H1 (cell line): ENCODE measurements around the gene RBM14. TPM values are rescaled to one million over a fixed set of nuclear protein-coding genes. Genes with fewer than 3 reads are reported as not detected.

ENCODE experiments used
- CTCF ChIA-PET: fragments of 300-600 bp; sonication (Branson Sonifier 250); formaldehyde crosslinking; loops from one replicate; lab custom pipeline; 2021; ENCODE audit not compliant: partially characterized antibody; lab: Charles Lee
- POLR2A ChIA-PET: fragments of 300-600 bp; sonication (Branson Sonifier 250); formaldehyde crosslinking; loops from one replicate; lab custom pipeline; 2021; ENCODE audit warnings: inconsistent platforms; ENCODE audit not compliant: partially characterized antibody; lab: Charles Lee
- DNase-seq, 2 experiments: peaks; one replicate each; pipeline versions ENCODE4 v3.0.0 to v3.0.0-alpha.2; 2010 to 2022; ENCODE audit warnings: low spot score in 2 of 2, low read depth in 1 of 2, mixed read lengths in 1 of 2
- FAIRE-seq: peaks from 2 replicates; lab custom pipeline; 2011; peaks lifted over from hg19 to GRCh38; lab: Jason Lieb, UNC
- H2AFZ ChIP-seq: 2 replicates; pipeline ENCODE4 v1.8.1; 2012; ENCODE audit warnings: low read length, inconsistent platforms
- H2AK5ac ChIP-seq: 2 replicates; pipeline ENCODE4 v1.6.1; 2013; ENCODE audit warnings: low read depth, low read length
- H2BK120ac ChIP-seq: replicated peaks from 2 replicates; pipeline ENCODE3; 2013; ENCODE audit warnings: low read depth, low read length, inconsistent platforms
- H2BK12ac ChIP-seq: 2 replicates; pipeline ENCODE4 v1.6.1; 2013; ENCODE audit warnings: low read depth, low read length
- H2BK15ac ChIP-seq: 2 replicates; pipeline ENCODE4 v1.6.1; 2013; ENCODE audit warnings: low read length
- H2BK20ac ChIP-seq: 2 replicates; pipeline ENCODE4 v1.6.1; 2013; ENCODE audit warnings: low read length
- H2BK5ac ChIP-seq: 2 replicates; pipeline ENCODE4 v1.6.1; 2013; ENCODE audit warnings: low read depth, low read length
- H3K14ac ChIP-seq: 2 replicates; pipeline ENCODE4 v1.6.1; 2013; ENCODE audit warnings: inconsistent platforms; ENCODE audit not compliant: insufficient read length
- H3K18ac ChIP-seq: 2 replicates; pipeline ENCODE4 v1.6.1; 2013; ENCODE audit warnings: low read length; ENCODE audit errors: extremely low read depth
- H3K23ac ChIP-seq: 2 replicates; pipeline ENCODE4 v1.6.1; 2013; ENCODE audit warnings: inconsistent platforms; ENCODE audit not compliant: insufficient read length
- H3K23me2 ChIP-seq: 2 replicates; pipeline ENCODE4 v1.6.1; 2013; ENCODE audit warnings: low read depth, low read length
- H3K27ac ChIP-seq: 2 replicates; pipeline ENCODE4 v1.6.1; 2011; ENCODE audit warnings: low read depth, low read length, inconsistent platforms
- H3K27me3 ChIP-seq, 4 experiments: replicated peaks in 1 of 4; 1 replicate in 1 of 4; 2 replicates in 3 of 4; pipeline versions ENCODE4 v1.6.1 to v1.8.1; 2011 to 2013; ENCODE audit warnings: low read length in 3 of 4, mild to moderate bottlenecking in 3 of 4, inconsistent platforms in 2 of 4, mixed read lengths in 2 of 4, moderate library complexity in 1 of 4; ENCODE audit not compliant: control insufficient read depth in 3 of 4, insufficient read depth in 3 of 4; ENCODE audit errors: extremely low read depth in 1 of 4
- H3K36me3 ChIP-seq, 4 experiments: 2 replicates each; pipeline versions ENCODE4 v1.6.1 to v1.8.1; 2011 to 2013; ENCODE audit warnings: mild to moderate bottlenecking in 4 of 4, low read length in 3 of 4, moderate library complexity in 2 of 4, control low read depth in 1 of 4, inconsistent platforms in 1 of 4; ENCODE audit not compliant: insufficient read depth in 4 of 4, control insufficient read depth in 2 of 4
- H3K4ac ChIP-seq: replicated peaks from 2 replicates; pipeline ENCODE3; 2013; ENCODE audit warnings: low read length, low read depth, mixed read lengths, inconsistent platforms; ENCODE audit not compliant: insufficient read length
- H3K4me1 ChIP-seq, 4 experiments: replicated peaks in 1 of 4; 1 replicate in 1 of 4; 2 replicates in 3 of 4; pipeline versions ENCODE4 v1.6.1 to v1.8.1; 2011 to 2013; ENCODE audit warnings: low read length in 3 of 4, inconsistent platforms in 2 of 4, mixed read lengths in 1 of 4; ENCODE audit not compliant: insufficient read depth in 4 of 4, control insufficient read depth in 3 of 4
- H3K4me2 ChIP-seq, 2 experiments: 2 replicates each; pipeline versions ENCODE4 v1.6.1 to v1.8.1; 2011 to 2013; ENCODE audit warnings: low read depth in 2 of 2, low read length in 2 of 2, control low read depth in 1 of 2, inconsistent platforms in 1 of 2, mild to moderate bottlenecking in 1 of 2; ENCODE audit not compliant: insufficient read depth in 1 of 2
- H3K4me3 ChIP-seq, 4 experiments: fragments of 200-600, 300-600 bp in 1 of 4; sonication (generic), shearing (Covaris generic), sonication (Bioruptor Twin) in 1 of 4; 2 replicates each; pipeline versions ENCODE4 v1.5.1 to v1.8.1; 2011 to 2016; ENCODE audit warnings: low read length in 4 of 4, low read depth in 3 of 4, control low read depth in 2 of 4, inconsistent platforms in 2 of 4, mild to moderate bottlenecking in 2 of 4, mixed read lengths in 1 of 4, moderate library complexity in 1 of 4; ENCODE audit not compliant: insufficient read depth in 2 of 4; ENCODE audit errors: extremely low read depth in 1 of 4
- H3K56ac ChIP-seq: replicated peaks from 2 replicates; pipeline ENCODE3; 2013; ENCODE audit warnings: low read depth, mild to moderate bottlenecking, mixed read lengths, low read length, inconsistent platforms; ENCODE audit not compliant: insufficient read length
- H3K79me1 ChIP-seq: 2 replicates; pipeline ENCODE4 v1.6.1; 2013; ENCODE audit warnings: low read depth, low read length, control low read depth
- H3K79me2 ChIP-seq, 2 experiments: 2 replicates each; pipeline versions ENCODE4 v1.6.1 to v1.8.1; 2012 to 2013; ENCODE audit warnings: low read length in 2 of 2, mild to moderate bottlenecking in 2 of 2, inconsistent platforms in 1 of 2; ENCODE audit not compliant: insufficient read depth in 2 of 2, control insufficient read depth in 1 of 2
- H3K9ac ChIP-seq, 4 experiments: replicated peaks in 1 of 4; 1 replicate in 1 of 4; 2 replicates in 3 of 4; pipeline versions ENCODE4 v1.6.1 to v1.8.1; 2011 to 2013; ENCODE audit warnings: low read depth in 3 of 4, low read length in 3 of 4, control low read depth in 2 of 4, mild to moderate bottlenecking in 2 of 4, moderate library complexity in 2 of 4, inconsistent platforms in 1 of 4; ENCODE audit errors: extremely low read depth in 1 of 4
- H3K9me3 ChIP-seq, 2 experiments: 2 replicates each; pipeline versions ENCODE4 v1.6.1 to v1.8.1; 2012 to 2013; ENCODE audit warnings: mild to moderate bottlenecking in 2 of 2, moderate library complexity in 2 of 2, control low read depth in 1 of 2, inconsistent platforms in 1 of 2, low read depth in 1 of 2, low read length in 1 of 2, mixed read lengths in 1 of 2; ENCODE audit not compliant: insufficient read depth in 2 of 2
- H4K20me1 ChIP-seq, 2 experiments: replicated peaks in 1 of 2; 2 replicates each; pipeline versions ENCODE3 to v1.8.1; 2011 to 2013; ENCODE audit warnings: inconsistent platforms in 2 of 2, low read length in 2 of 2, mild to moderate bottlenecking in 1 of 2; ENCODE audit not compliant: insufficient read depth in 2 of 2, control insufficient read depth in 1 of 2
- H4K5ac ChIP-seq: 2 replicates; pipeline ENCODE4 v1.6.1; 2013; ENCODE audit warnings: low read length, low read depth, mixed read lengths, inconsistent platforms; ENCODE audit not compliant: insufficient read length
- H4K8ac ChIP-seq: 2 replicates; pipeline ENCODE4 v1.8.0; 2013; ENCODE audit warnings: mild to moderate bottlenecking, moderate library complexity, low read length, inconsistent platforms; ENCODE audit not compliant: insufficient read depth; ENCODE audit errors: extremely low read depth
- H4K91ac ChIP-seq: replicated peaks from 2 replicates; pipeline ENCODE3; 2013; ENCODE audit warnings: low read length, mixed read lengths, inconsistent platforms; ENCODE audit not compliant: insufficient read length
- CREB1 ChIP-seq: IDR thresholded peaks from 2 replicates; pipeline ENCODE4 v1.6.1; 2012; ENCODE audit warnings: inconsistent platforms
- CTBP2 ChIP-seq: IDR thresholded peaks from 2 replicates; pipeline ENCODE4 v1.7.0; 2011; ENCODE audit warnings: borderline replicate concordance, mild to moderate bottlenecking, moderate library complexity, mixed read lengths, low read length; ENCODE audit not compliant: insufficient read depth, insufficient read length
- EZH2 ChIP-seq: fragments of 200-600 bp; sonication (generic); IDR thresholded peaks from 2 replicates; pipeline ENCODE4 v1.7.1; 2012; ENCODE audit warnings: low read depth, mild to moderate bottlenecking, moderate library complexity, low read length, inconsistent platforms; ENCODE audit not compliant: severe bottlenecking
- JUN ChIP-seq: IDR thresholded peaks from 2 replicates; pipeline ENCODE4 v1.6.1; 2011; ENCODE audit warnings: low read depth, mild to moderate bottlenecking, improper control_type of control experiment, low read length
- KDM4A ChIP-seq: IDR thresholded peaks from one replicate; pipeline ENCODE4 v1.7.1; 2012; ENCODE audit warnings: low read depth, mild to moderate bottlenecking, moderate library complexity, low read length, inconsistent platforms; ENCODE audit not compliant: severe bottlenecking
- POLR2A ChIP-seq, 2 experiments: IDR thresholded peaks; 1 replicate in 1 of 2; 2 replicates in 1 of 2; pipeline ENCODE4 v1.6.1; 2011; ENCODE audit warnings: low read depth in 2 of 2, low read length in 2 of 2, mild to moderate bottlenecking in 2 of 2; ENCODE audit errors: control extremely low read depth in 1 of 2
- POU5F1 ChIP-seq: IDR thresholded peaks from 2 replicates; pipeline ENCODE4 v1.6.1; 2011; ENCODE audit warnings: low read depth, mild to moderate bottlenecking, low read length, moderate library complexity
- RAD21 ChIP-seq, 2 experiments: IDR thresholded peaks in 1 of 2; conservative IDR thresholded peaks in 1 of 2; 2 replicates each; pipeline ENCODE4 v1.6.1; 2011; ENCODE audit warnings: low read depth in 2 of 2, low read length in 2 of 2, improper control_type of control experiment in 1 of 2, inconsistent platforms in 1 of 2, mild to moderate bottlenecking in 1 of 2, moderate library complexity in 1 of 2
- SAP30 ChIP-seq: fragments of 300-600 bp; sonication (generic); IDR thresholded peaks from 2 replicates; pipeline ENCODE4 v1.7.1; 2012; ENCODE audit warnings: low read length, moderate library complexity, mild to moderate bottlenecking, inconsistent platforms; ENCODE audit not compliant: insufficient read depth, insufficient replicate concordance
- SIX5 ChIP-seq: IDR thresholded peaks from 2 replicates; pipeline ENCODE4 v1.6.1; 2011; ENCODE audit warnings: mild to moderate bottlenecking, low read depth, low read length
- TEAD4 ChIP-seq: IDR thresholded peaks from 2 replicates; pipeline ENCODE4 v1.6.1; 2012; ENCODE audit warnings: low read depth, low read length, inconsistent platforms, mixed read lengths
- YY1 ChIP-seq: IDR thresholded peaks from 2 replicates; pipeline ENCODE4 v1.6.1; 2011; ENCODE audit warnings: low read depth, mild to moderate bottlenecking, low read length
- ZNF274 ChIP-seq: IDR thresholded peaks from 2 replicates; pipeline ENCODE4 v1.7.0; 2012; ENCODE audit warnings: low read length, borderline replicate concordance; ENCODE audit errors: extremely low read depth
- WGBS, 2 experiments: shearing (Covaris generic) in 1 of 2; methylation state at CpG; one replicate each; pipeline versions ENCODE4 v1.1.6 to v1.1.7; 2013 to 2015; ENCODE audit warnings: low lambda C conversion rate in 2 of 2, mixed read lengths in 2 of 2, inconsistent platforms in 1 of 2, low coverage in 1 of 2, missing lambda C conversion rate in 1 of 2; ENCODE audit not compliant: insufficient replicate concordance in 2 of 2, insufficient coverage in 1 of 2, insufficient read length in 1 of 2; ENCODE audit errors: extremely low coverage in 1 of 2, missing lambda C conversion rate in 1 of 2; 5-methylcytosine and 5-hydroxymethylcytosine counted together
- polyA plus RNA-seq, 7 experiments: library from polyadenylated mRNA; depleted of rRNA in 3 of 7; stranded (reverse) in 5 of 7; unstranded in 2 of 7; fragments of >200 nt in 5 of 7; fragments of 200-250 nt in 2 of 7; gene quantifications; 1 replicate in 5 of 7; 2 replicates in 1 of 7; 4 replicates in 1 of 7; pipeline versions ENCODE4 v1.2.1 to v1.2.3, GENCODE V29; 2011 to 2013; ENCODE audit warnings: missing spikeins in 2 of 7, mixed read lengths in 2 of 7
- total RNA-seq: library from RNA; stranded (reverse); fragmentation: NEBNext Ultra II Directional; extraction: Animal tissue kit (Norgen Biotek cat#: 25700); gene quantifications from 2 replicates; pipeline ENCODE4 v1.2.1, GENCODE V29; 2021

The RBM14 gene
- total and polyA plus RNA-seq, 2 of the 8 experiments (the other 6 are each of a cell fraction or from before 2014, with no cell fraction given) = 67.2 to 142 TPM

GRCh38 chr11:66569076-66569475, 47.4 kb upstream of the RBM14 start:
- H3K4ac ChIP-seq = peak overlapping the region; percentile 94
- no peak overlapping the region; the same call in 1 of the 2 replicates for H3K27ac ChIP-seq
- H2BK20ac ChIP-seq = peak overlapping the region; percentile 63; the same call in 1 of the 2 replicates
- no peak overlapping the region for H3K56ac ChIP-seq
- H4K20me1 ChIP-seq = no peaks in the 10 kb centered on the region
- no peaks in the 10 kb centered on the region for H3K79me2 ChIP-seq
- no peak overlapping the region for H3K9ac ChIP-seq
- no peak overlapping the region for H2BK15ac ChIP-seq
- no peak overlapping the region for H4K8ac ChIP-seq
- H3K9me3 ChIP-seq = peaks cover 3 to 4% of the 10 kb centered on the region in 2 experiments; a peak in 1 of 4 replicates
- H2AK5ac ChIP-seq = no peak overlapping the region
- no peak overlapping the region for H2AFZ ChIP-seq
- peak overlapping the region; percentile 11; the same call in 1 of the 2 replicates for H2BK12ac ChIP-seq
- peak overlapping the region; percentile 2; the same call in 1 of the 2 replicates for H2BK5ac ChIP-seq
- no peak overlapping the region for H3K4me2 ChIP-seq
- no peak for DNase-seq
- no peak for FAIRE-seq
- peak overlapping the region; percentile 71; the same call in 1 of the 2 replicates for H3K18ac ChIP-seq
- no peak overlapping the region for H3K4me3 ChIP-seq
- peak overlapping the region; percentile 32 for H4K91ac ChIP-seq
- peak overlapping the region; percentile 83 for H4K5ac ChIP-seq
- WGBS, 2 experiments = 91% methylated on average over 7 of the region's 7 CpGs; no CpG with 5 or more reads in 1 of the 2 experiments
- CTCF ChIA-PET = interaction anchor here (0.8 to 4.6 kb wide), 6 partner anchors 10 to 112 kb away, joined by 3 to 46 read pairs (median 3); partner anchors contain the start of genes CCDC87 and CCS
- no peaks in the 10 kb centered on the region for H3K36me3 ChIP-seq
- POLR2A ChIA-PET = interaction anchor here (0.6 to 4.8 kb wide), 14 partner anchors 8 to 109 kb away, joined by 3 to 51 read pairs (median 9); partner anchors contain the start of genes ACTN3, CCDC87, CCS and RBM14
- H2BK120ac ChIP-seq = peak overlapping the region; percentile 74
- peaks cover 11 to 20% (median 14%) of the 10 kb centered on the region in 4 experiments; a peak in 6 of 7 replicates for H3K4me1 ChIP-seq
- no peak overlapping the region for H3K14ac ChIP-seq
- no peaks in the 10 kb centered on the region for H3K79me1 ChIP-seq
- H3K27me3 ChIP-seq = no peaks in the 10 kb centered on the region
- H3K23me2 ChIP-seq = no peaks in the 10 kb centered on the region
- no peak overlapping the region for H3K23ac ChIP-seq
- TF ChIP-seq SAP30 (no peak), POLR2A (IDR thresholded peaks at IDR 0.05; ENCODE audit: control extremely low read depth in 1 of 2, low read depth in 2 of 2, low read length in 2 of 2) (no peak), JUN (no peak), KDM4A (no peak), RAD21 (IDR thresholded peaks at IDR 0.05 in 1 of 2, conservative IDR thresholded peaks at IDR 0.05 in 1 of 2; ENCODE audit: low read depth in 2 of 2, low read length in 2 of 2) (no peak), YY1 (no peak), EZH2 (no peak), CTBP2 (no peak), TEAD4 (no peak), CREB1 (no peak), POU5F1 (no peak), SIX5 (no peak), ZNF274 (no peak)
